Measurements from ENCODE around the gene ZNF699.

GRCh38 chr19:9353011-9353410 is 43.4 kb upstream of the ZNF699 start:
- TF ChIP-seq, protein P1, sequence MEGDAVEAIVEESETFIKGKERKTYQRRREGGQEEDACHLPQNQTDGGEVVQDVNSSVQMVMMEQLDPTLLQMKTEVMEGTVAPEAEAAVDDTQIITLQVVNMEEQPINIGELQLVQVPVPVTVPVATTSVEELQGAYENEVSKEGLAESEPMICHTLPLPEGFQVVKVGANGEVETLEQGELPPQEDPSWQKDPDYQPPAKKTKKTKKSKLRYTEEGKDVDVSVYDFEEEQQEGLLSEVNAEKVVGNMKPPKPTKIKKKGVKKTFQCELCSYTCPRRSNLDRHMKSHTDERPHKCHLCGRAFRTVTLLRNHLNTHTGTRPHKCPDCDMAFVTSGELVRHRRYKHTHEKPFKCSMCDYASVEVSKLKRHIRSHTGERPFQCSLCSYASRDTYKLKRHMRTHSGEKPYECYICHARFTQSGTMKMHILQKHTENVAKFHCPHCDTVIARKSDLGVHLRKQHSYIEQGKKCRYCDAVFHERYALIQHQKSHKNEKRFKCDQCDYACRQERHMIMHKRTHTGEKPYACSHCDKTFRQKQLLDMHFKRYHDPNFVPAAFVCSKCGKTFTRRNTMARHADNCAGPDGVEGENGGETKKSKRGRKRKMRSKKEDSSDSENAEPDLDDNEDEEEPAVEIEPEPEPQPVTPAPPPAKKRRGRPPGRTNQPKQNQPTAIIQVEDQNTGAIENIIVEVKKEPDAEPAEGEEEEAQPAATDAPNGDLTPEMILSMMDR (conservative IDR thresholded peaks at IDR 0.05 in 1 of 2, IDR thresholded peaks at IDR 0.05 in 1 of 2; ENCODE audit: extremely low read depth in 1 of 2, insufficient read depth in 1 of 2, low read depth in 1 of 2, low read length in 2 of 2), result no peak
- TF ChIP-seq EZH2 (IDR thresholded peaks at IDR 0.05; ENCODE audit: borderline replicate concordance, low read length), result no peak

Data from mammary epithelial cell (primary cell).